ENCODE results near the gene LDB1. TPM values are rescaled to one million over a fixed set of nuclear protein-coding genes. Genes with fewer than 3 reads are reported as not detected.
A peak's percentile ranks its signal among the peaks of the same experiment; 100 is the strongest.

Gene LDB1
- total RNA-seq, 2 experiments from 2014 or later, result 68.5 to 70.9 TPM

DNA sequence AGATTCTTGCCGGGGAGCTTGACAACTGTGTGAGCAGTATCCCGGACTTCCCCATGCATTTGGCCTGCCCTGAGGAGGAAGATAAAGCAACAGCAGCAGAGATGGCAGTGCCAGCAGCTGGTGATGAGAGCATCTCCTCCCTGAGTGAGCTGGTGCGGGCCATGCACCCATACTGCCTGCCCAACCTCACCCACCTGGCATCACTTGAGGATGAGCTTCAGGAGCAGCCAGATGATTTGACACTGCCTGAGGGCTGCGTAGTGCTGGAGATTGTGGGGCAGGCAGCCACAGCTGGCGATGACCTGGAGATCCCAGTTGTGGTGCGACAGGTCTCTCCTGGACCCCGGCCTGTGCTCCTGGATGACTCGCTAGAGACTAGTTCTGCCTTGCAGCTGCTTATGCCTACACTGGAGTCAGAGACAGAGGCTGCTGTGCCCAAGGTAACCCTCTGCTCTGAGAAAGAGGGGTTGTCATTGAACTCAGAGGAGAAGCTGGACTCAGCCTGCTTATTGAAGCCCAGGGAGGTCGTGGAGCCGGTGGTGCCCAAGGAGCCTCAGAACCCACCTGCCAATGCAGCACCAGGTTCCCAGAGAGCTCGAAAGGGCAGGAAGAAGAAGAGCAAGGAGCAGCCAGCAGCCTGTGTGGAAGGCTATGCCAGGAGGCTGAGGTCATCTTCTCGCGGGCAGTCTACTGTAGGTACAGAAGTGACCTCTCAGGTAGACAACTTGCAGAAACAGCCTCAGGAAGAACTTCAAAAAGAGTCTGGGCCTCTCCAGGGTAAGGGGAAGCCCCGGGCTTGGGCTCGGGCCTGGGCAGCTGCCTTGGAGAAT is 19.3 kb upstream of the LDB1 start:
- H3K4me1 Mint-ChIP-seq (ENCODE audit: low read depth), result peaks cover 29% of the 10 kb centered on the region
- intact Hi-C loops (cut with micrococcal nuclease), result no loop called here
- no peak overlapping the region for H3K4me3 Mint-ChIP-seq
- CTCF ChIA-PET, result interaction anchor here (1.0 to 2.2 kb wide), 4 partner anchors 9 to 21 kb away, joined by 3 to 9 read pairs (median 3); no protein-coding TSS in a partner anchor
- ATAC-seq, result no peak
- POLR2A ChIA-PET, result interaction anchor here (0.6 to 11.0 kb wide), 8 partner anchors 10 to 293 kb away, joined by 3 to 250 read pairs (median 4); partner anchors contain the start of genes CUEDC2, LDB1 and NOLC1
- peak overlapping the region; percentile 20 for H3K27ac Mint-ChIP-seq
- no peak for DNase-seq
- TF ChIP-seq, protein P1, sequence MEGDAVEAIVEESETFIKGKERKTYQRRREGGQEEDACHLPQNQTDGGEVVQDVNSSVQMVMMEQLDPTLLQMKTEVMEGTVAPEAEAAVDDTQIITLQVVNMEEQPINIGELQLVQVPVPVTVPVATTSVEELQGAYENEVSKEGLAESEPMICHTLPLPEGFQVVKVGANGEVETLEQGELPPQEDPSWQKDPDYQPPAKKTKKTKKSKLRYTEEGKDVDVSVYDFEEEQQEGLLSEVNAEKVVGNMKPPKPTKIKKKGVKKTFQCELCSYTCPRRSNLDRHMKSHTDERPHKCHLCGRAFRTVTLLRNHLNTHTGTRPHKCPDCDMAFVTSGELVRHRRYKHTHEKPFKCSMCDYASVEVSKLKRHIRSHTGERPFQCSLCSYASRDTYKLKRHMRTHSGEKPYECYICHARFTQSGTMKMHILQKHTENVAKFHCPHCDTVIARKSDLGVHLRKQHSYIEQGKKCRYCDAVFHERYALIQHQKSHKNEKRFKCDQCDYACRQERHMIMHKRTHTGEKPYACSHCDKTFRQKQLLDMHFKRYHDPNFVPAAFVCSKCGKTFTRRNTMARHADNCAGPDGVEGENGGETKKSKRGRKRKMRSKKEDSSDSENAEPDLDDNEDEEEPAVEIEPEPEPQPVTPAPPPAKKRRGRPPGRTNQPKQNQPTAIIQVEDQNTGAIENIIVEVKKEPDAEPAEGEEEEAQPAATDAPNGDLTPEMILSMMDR (IDR thresholded peaks at IDR 0.05), result no peak
- peaks cover 73% of the 10 kb centered on the region for H3K36me3 Mint-ChIP-seq (ENCODE audit: low read depth)
- H3K27me3 Mint-ChIP-seq, result no peaks in the 10 kb centered on the region
- no peaks in the 10 kb centered on the region for H3K9me3 Mint-ChIP-seq

DNA sequence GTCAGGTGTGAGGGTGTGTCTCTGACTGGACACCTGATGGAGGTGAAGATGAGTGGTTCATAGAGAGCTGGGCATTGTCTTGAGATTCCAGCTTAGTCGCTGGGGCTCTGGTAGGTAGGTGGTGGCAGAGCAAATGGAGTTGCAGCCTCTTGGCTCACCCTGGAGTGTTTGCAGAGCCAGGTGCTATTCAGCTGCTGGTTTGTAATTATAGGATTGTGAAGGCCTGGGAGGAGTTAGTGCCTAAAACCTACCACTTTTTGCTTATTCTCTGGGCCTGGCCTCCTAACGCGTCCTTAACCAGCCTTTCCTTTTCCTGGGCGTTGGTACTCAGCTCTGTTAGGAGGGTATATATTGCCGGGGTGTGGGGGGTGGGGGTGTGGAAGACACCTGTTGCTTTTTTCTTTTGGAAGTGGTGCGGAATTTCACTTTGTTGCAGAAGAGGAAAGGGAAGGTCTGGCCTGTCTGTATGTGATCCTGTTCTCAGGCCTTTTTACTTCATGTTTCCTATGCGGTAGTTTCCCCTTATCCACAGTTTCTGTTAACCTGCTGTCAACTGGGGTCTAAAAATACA is 15.9 kb upstream of the LDB1 start:
- intact Hi-C loops (cut with micrococcal nuclease), result no loop called here
- Mint-ChIP-seq H3K27me3 (no peaks in the 10 kb centered on the region), H3K4me3 (peak overlapping the region; percentile 61), H3K27ac (peak overlapping the region; percentile 72), H3K9me3 (no peaks in the 10 kb centered on the region), H3K36me3 (ENCODE audit: low read depth) (peaks cover 62% of the 10 kb centered on the region), H3K4me1 (ENCODE audit: low read depth) (peaks cover 38% of the 10 kb centered on the region)
- ATAC-seq (no peak), DNase-seq (no peak)
- CTCF ChIA-PET, result interaction anchor here (0.6 to 1.6 kb wide), 4 partner anchors 9 to 16 kb away, joined by 3 to 7 read pairs (median 4); partner anchors contain the start of gene NOLC1
- POLR2A ChIA-PET, result interaction anchor here (1.0 to 11.0 kb wide), 7 partner anchors 13 to 277 kb away, joined by 3 to 250 read pairs (median 4); partner anchors contain the start of genes LDB1 and NOLC1
- TF ChIP-seq, protein P1 (IDR thresholded peaks at IDR 0.05), result no peak

DNA sequence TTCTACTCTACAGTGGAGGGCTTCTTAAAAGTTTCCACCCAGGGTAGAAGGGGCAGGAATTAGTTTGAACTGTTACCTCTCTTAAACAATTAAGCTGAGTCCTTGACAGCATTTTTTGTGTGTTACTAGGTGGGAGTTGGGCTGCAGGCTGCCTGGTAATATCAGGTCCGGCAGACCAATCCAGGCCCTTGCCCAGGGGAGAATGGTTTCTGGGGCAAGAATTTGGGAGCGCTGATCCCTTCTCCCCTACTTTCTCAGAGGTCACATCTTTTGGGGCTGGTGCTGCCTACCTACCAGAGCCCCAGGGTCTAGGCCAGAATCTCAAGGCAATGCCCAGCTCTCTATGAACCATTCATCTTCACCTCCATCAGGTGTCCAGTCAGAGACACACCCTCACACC is 14.2 kb upstream of the LDB1 start:
- ChIA-PET POLR2A (interaction anchor here (0.7 to 11.0 kb wide), 7 partner anchors 12 to 520 kb away, joined by 3 to 250 read pairs (median 4); partner anchors contain the start of gene NOLC1), CTCF (interaction anchor here (0.6 to 1.0 kb wide), 2 partner anchors 12 to 265 kb away, joined by 3 read pairs; no protein-coding TSS in a partner anchor)
- DNase-seq, result no peak
- Mint-ChIP-seq H3K36me3 (ENCODE audit: low read depth) (peaks cover 47% of the 10 kb centered on the region), H3K27me3 (no peaks in the 10 kb centered on the region), H3K4me3 (peak overlapping the region; percentile 99), H3K4me1 (ENCODE audit: low read depth) (peaks cover 38% of the 10 kb centered on the region), H3K9me3 (no peaks in the 10 kb centered on the region), H3K27ac (peak overlapping the region; percentile 97)
- intact Hi-C loops (cut with micrococcal nuclease), result no loop called here
- TF ChIP-seq, protein P1 (IDR thresholded peaks at IDR 0.05), result no peak
- no peak for ATAC-seq

DNA sequence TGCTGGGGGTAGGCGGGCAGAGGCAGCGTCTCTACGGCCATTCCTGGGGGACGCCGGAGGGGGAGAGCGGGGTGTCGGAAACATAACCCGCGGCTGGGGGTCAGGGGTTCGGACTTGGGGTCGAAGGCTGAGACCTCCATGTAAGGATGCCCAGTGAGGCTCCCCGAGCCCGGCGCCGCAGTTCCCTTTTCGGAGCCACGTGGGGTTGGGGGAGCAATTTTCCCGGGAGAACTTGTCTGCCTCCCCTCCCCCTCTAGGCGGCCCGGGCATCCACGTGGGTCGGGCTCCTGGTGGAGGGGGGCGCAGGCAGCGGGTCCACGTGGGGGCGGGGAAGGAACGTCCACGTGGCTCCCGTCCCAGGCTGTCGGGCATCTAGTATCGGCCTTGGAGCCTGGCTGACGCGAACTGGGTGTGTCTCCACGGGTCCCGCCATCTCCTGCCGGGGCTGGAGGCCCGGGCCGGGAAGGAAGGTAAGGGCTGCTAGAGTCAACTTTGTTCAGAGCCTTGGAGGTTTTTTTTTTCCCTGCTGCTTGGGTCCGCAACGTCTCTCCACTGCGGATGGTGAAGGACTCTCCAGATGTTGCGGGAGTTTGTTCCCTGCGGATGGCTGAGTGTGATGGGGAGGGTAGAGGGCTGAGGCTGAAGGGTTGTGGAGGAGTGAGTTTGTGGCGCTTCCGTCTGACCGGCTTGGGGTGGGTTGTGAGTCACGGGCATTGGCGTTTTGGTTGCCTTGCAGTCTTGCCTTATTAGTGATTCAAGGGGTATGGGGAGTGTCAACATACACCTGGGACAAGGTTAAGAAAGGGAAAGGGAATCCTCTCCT is 13.4 kb upstream of the LDB1 start:
- Mint-ChIP-seq H3K27ac (peak overlapping the region; percentile 97), H3K9me3 (no peaks in the 10 kb centered on the region), H3K4me1 (ENCODE audit: low read depth) (peaks cover 36% of the 10 kb centered on the region), H3K36me3 (ENCODE audit: low read depth) (peaks cover 41% of the 10 kb centered on the region), H3K4me3 (peak overlapping the region; percentile 99), H3K27me3 (no peaks in the 10 kb centered on the region)
- intact Hi-C loops (cut with micrococcal nuclease), result loop anchor here (2.0 kb wide), 1 partner anchor 19 kb away; the partner anchor contains the start of gene NOLC1
- TF ChIP-seq, protein P1 (IDR thresholded peaks at IDR 0.05), result no peak
- CTCF ChIA-PET, result no interaction called here
- ATAC-seq (peak; percentile 34), DNase-seq (peak; percentile 79)
- POLR2A ChIA-PET, result interaction anchor here (1.0 to 11.0 kb wide), 3 partner anchors 12 to 27 kb away, joined by 3 to 250 read pairs (median 16); partner anchors contain the start of gene NOLC1

Data from activated CD8-positive, alpha-beta T cell treated with anti-CD3 and anti-CD28 coated beads for 36 hours (primary cell).